HUES64 (cell line): ENCODE data around the gene TJAP1.

ENCODE experiments used
- H3K27ac ChIP-seq: 2 replicates; pipeline ENCODE4 v1.7.0; 2013; ENCODE audit warnings: low read depth, low read length, inconsistent platforms
- H3K27me3 ChIP-seq: 2 replicates; pipeline ENCODE4 v1.6.1; 2013; ENCODE audit warnings: mild to moderate bottlenecking, low read length; ENCODE audit not compliant: insufficient read depth
- H3K36me3 ChIP-seq: 2 replicates; pipeline ENCODE4 v1.6.1; 2013; ENCODE audit warnings: mild to moderate bottlenecking, low read length; ENCODE audit not compliant: insufficient read depth
- H3K4me1 ChIP-seq: 2 replicates; pipeline ENCODE4 v1.6.1; 2013; ENCODE audit warnings: mild to moderate bottlenecking, low read length, moderate library complexity; ENCODE audit not compliant: insufficient read depth
- H3K4me3 ChIP-seq: 2 replicates; pipeline ENCODE4 v1.5.1; 2013; ENCODE audit warnings: mild to moderate bottlenecking, low read length, moderate library complexity
- H3K9ac ChIP-seq: 2 replicates; pipeline ENCODE4 v1.6.1; 2013; ENCODE audit warnings: mild to moderate bottlenecking, low read depth, low read length
- H3K9me3 ChIP-seq: 2 replicates; pipeline ENCODE4 v1.6.1; 2013; ENCODE audit warnings: low read depth, low read length; ENCODE audit not compliant: insufficient read depth
- WGBS: fragments of 150-250, 120-280 bp; methylation state at CpG from one replicate; pipeline ENCODE4 v1.1.7; 2013; ENCODE audit warnings: missing lambda C conversion rate; 5-methylcytosine and 5-hydroxymethylcytosine counted together

The TJAP1 gene

DNA sequence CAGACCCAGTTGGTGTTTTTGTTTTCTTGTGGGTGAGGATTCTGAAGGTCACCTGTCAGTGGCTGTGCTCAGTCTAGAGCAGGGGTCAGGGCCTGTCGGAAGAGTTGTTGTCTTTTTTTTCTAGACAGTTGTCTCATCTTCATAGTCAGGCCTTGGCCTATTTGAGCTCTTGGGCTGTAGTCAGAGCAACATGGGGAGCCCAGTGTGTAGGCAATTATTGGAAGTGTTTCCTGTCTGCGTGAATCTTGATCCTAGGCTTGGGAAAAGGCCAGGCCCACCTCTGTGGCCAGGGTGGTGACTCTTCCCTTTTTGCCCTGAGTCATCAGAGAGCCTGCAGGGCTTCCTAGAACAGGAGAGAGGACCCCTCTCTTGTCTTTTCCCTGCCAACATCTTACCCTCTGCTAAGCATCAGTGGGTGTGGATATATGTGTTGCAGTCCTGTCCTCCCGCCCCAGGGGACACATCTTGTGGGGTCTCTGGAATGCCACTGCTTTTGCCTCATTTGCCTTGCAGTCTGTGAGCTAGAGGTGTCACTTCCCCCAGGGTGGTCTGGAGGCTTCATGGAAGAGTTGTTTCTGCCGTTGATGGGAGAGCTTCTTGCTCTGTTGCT is 11.4 kb downstream of the TJAP1 start:
- no peak overlapping the region for H3K27ac ChIP-seq
- no peaks in the 10 kb centered on the region for H3K9me3 ChIP-seq
- WGBS: 91% methylated on average over 4 of the region's 4 CpGs
- no peak overlapping the region for H3K4me3 ChIP-seq
- H3K36me3 ChIP-seq: peaks cover 4% of the 10 kb centered on the region; the same call in 1 of the 2 replicates
- peak overlapping the region; percentile 3; the same call in 1 of the 2 replicates for H3K9ac ChIP-seq
- peaks cover 4% of the 10 kb centered on the region; the same call in 1 of the 2 replicates for H3K4me1 ChIP-seq
- H3K27me3 ChIP-seq: no peaks in the 10 kb centered on the region

GRCh38 chr6:43489277-43490072 is 12.1 kb downstream of the TJAP1 start:
- Histone ChIP-seq H3K9ac (peak overlapping the region; percentile 3; the same call in 1 of the 2 replicates), H3K36me3 (peaks cover 4% of the 10 kb centered on the region; the same call in 1 of the 2 replicates), H3K27ac (no peak overlapping the region), H3K4me1 (peaks cover 4% of the 10 kb centered on the region; the same call in 1 of the 2 replicates), H3K27me3 (no peaks in the 10 kb centered on the region), H3K9me3 (no peaks in the 10 kb centered on the region), H3K4me3 (no peak overlapping the region)
- 92% methylated on average over 12 of the region's 12 CpGs for WGBS

- Histone ChIP-seq H3K9me3 (no peaks in the 10 kb centered on the region), H3K4me1 (peaks cover 6% of the 10 kb centered on the region; the same call in 1 of the 2 replicates), H3K9ac (no peak overlapping the region), H3K27ac (no peak overlapping the region), H3K4me3 (no peak overlapping the region), H3K27me3 (no peaks in the 10 kb centered on the region), H3K36me3 (peaks cover 2% of the 10 kb centered on the region; the same call in 1 of the 2 replicates)
- 94% methylated on average over 6 of the region's 6 CpGs for WGBS
These were observed 13.2 kb downstream of the TJAP1 start for GRCh38 chr6:43490523-43490939.

DNA sequence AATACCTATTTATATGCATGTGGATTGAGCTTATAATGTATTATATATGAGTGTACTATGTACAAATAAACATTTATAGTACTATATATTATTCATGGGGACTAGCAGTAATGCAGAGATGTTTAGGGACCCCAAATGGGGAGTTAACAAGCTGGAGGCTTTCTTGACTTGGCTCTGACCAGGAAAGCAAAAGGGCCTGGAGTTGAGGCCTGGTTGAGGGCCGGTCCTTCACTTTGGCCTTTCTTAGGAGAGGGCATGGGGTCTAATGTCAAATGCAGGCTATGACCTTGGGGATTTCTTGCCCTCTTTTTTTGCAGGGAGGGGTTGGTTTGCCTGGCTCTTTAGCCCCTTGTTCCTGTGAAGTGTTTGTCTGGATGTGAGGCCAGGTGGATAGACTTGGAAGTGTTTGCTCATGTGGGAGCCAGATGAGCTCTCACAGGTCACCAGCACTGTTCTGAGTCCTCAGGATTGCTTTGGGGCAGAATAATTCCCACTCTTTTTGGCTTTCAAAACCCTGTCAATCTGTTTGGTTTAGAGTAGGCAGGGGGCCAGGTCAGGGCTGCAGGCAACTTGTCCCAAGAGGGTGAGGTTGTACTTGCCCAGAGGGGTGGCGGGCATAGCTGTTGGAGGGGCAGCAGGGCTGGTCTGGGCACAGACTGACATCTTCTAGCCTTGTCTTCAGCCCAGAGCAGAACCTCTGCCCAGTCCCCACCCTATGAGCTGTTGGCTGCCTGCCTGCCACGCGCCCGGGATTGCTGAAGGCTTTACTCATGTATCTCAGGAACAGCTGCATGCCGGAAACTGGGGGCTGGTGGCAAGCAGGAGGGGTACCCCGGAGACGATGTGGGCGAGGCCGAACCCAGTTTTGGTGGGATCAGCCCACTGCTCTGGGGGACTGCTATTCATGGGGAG is 14.6 kb downstream of the TJAP1 start:
- Histone ChIP-seq H3K9me3 (no peaks in the 10 kb centered on the region), H3K4me3 (no peak overlapping the region), H3K36me3 (no peaks in the 10 kb centered on the region), H3K9ac (no peak overlapping the region), H3K27me3 (no peaks in the 10 kb centered on the region), H3K4me1 (peaks cover 18% of the 10 kb centered on the region), H3K27ac (no peak overlapping the region)
- WGBS: 91% methylated on average over 10 of the region's 10 CpGs

GRCh38 chr6:43492673-43493072 is 15.3 kb downstream of the TJAP1 start:
- Histone ChIP-seq H3K4me3 (no peak overlapping the region), H3K4me1 (peaks cover 18% of the 10 kb centered on the region), H3K9ac (no peak overlapping the region), H3K27ac (no peak overlapping the region), H3K36me3 (peaks cover 3% of the 10 kb centered on the region; the same call in 1 of the 2 replicates), H3K27me3 (no peaks in the 10 kb centered on the region), H3K9me3 (no peaks in the 10 kb centered on the region)
- 90% methylated on average over 3 of the region's 3 CpGs for WGBS

GRCh38 chr6:43493230-43493629 is 15.9 kb downstream of the TJAP1 start:
- WGBS: 73% methylated on average over 2 of the region's 2 CpGs

DNA sequence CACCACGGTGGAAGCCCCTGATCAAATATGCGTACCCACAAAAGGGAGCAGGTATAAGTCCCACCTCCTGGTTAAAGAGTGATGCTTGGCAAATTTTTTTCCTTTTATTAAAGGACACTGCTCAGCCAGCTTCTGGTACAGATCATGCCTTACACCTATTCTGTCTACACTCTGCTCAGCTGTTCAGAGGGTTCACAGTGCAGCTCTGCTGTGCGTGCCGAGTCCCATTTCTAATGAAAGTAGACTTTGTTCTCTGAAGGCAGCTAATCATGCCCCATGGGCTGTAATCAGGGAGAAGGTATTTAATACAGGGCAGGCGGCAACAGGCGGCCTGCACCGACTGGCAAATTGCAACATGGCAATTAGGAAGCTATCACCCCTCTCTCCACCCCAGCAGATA is 16.5 kb downstream of the TJAP1 start:
- H3K4me3 ChIP-seq: no peak overlapping the region
- peaks cover 18% of the 10 kb centered on the region for H3K4me1 ChIP-seq
- peaks cover 14% of the 10 kb centered on the region for H3K36me3 ChIP-seq
- no peaks in the 10 kb centered on the region for H3K9me3 ChIP-seq
- no peak overlapping the region for H3K9ac ChIP-seq
- 93% methylated on average over 7 of the region's 7 CpGs for WGBS
- H3K27ac ChIP-seq: no peak overlapping the region
- H3K27me3 ChIP-seq: no peaks in the 10 kb centered on the region

More at GRCh38 chr6:43493230-43493629, 15.9 kb downstream of the TJAP1 start:
- Histone ChIP-seq H3K9me3 (no peaks in the 10 kb centered on the region), H3K4me3 (no peak overlapping the region), H3K36me3 (peaks cover 9% of the 10 kb centered on the region), H3K9ac (no peak overlapping the region), H3K27me3 (no peaks in the 10 kb centered on the region), H3K27ac (no peak overlapping the region), H3K4me1 (peaks cover 18% of the 10 kb centered on the region)

- H3K27ac ChIP-seq: no peak overlapping the region
- H3K9me3 ChIP-seq: no peaks in the 10 kb centered on the region
- WGBS: 97% methylated on average over 6 of the region's 6 CpGs
- H3K36me3 ChIP-seq: peaks cover 19% of the 10 kb centered on the region
- H3K9ac ChIP-seq: no peak overlapping the region
- no peaks in the 10 kb centered on the region for H3K27me3 ChIP-seq
- H3K4me3 ChIP-seq: no peak overlapping the region
- peaks cover 18% of the 10 kb centered on the region for H3K4me1 ChIP-seq
These were observed 17.0 kb downstream of the TJAP1 start for GRCh38 chr6:43494321-43494720.

- Histone ChIP-seq H3K4me1 (peaks cover 18% of the 10 kb centered on the region), H3K9me3 (no peaks in the 10 kb centered on the region), H3K36me3 (peaks cover 23% of the 10 kb centered on the region), H3K27ac (no peak overlapping the region), H3K27me3 (no peaks in the 10 kb centered on the region), H3K9ac (no peak overlapping the region), H3K4me3 (no peak overlapping the region)
- 92% methylated on average over 4 of the region's 4 CpGs for WGBS
These were observed 17.4 kb downstream of the TJAP1 start for GRCh38 chr6:43494766-43495165.

DNA sequence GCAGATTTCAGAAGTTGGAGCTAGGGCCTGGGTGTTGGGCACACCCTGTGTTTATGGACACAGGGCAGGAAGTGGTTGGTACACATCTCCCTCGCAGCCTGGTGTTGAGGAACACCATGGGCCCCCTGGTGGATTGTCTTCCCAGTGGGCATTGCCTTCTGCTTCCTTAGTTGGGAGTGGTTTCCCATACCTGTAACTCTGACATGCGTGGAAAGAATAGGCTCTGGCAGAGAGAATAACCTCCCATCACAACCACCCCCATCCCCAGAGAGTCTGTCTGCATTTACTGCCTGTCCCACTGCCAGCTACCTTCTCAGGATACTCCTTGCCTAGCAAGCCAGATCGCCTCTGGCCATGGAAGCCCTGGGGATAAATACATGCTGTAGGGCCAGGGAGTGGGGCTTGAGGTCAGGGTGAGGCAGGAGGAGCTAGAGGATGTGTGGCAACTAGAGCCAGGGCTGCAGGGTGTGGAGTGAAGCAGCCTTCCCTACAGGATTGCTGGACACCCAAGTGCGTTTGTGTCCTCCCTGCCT is 18.1 kb downstream of the TJAP1 start:
- H3K4me3 ChIP-seq: no peak overlapping the region
- H3K27ac ChIP-seq: peak overlapping the region; percentile 56
- H3K36me3 ChIP-seq: peaks cover 31% of the 10 kb centered on the region
- H3K4me1 ChIP-seq: peaks cover 18% of the 10 kb centered on the region
- H3K9me3 ChIP-seq: no peaks in the 10 kb centered on the region
- WGBS: 76% methylated on average over 4 of the region's 4 CpGs
- H3K27me3 ChIP-seq: no peaks in the 10 kb centered on the region
- peak overlapping the region; percentile 48; the same call in 1 of the 2 replicates for H3K9ac ChIP-seq
